Measurements from ENCODE around the gene ACAA1. TPM values are rescaled to one million over a fixed set of nuclear protein-coding genes. Genes with fewer than 3 reads are reported as not detected.

Gene ACAA1
- total and polyA plus RNA-seq, 2 of the 13 experiments (the other 11 are each of a cell fraction or from before 2014, with no cell fraction given) = 60.8 to 188 TPM

- no peak for TF ChIP-seq HINFP (CRISPR knock-in tag; IDR thresholded peaks at IDR 0.05; ENCODE audit: low read depth)
- TF ChIP-seq ZNF17 (CRISPR knock-in tag; IDR thresholded peaks at IDR 0.05) = no peak
- TF ChIP-seq ZNF781 (CRISPR knock-in tag; IDR thresholded peaks at IDR 0.05; ENCODE audit: borderline replicate concordance, not compliant biosample characterization) = no peak
- no peak for TF ChIP-seq CEBPB (IDR thresholded peaks at IDR 0.05; ENCODE audit: borderline replicate concordance, low read depth, low read length)
- TF ChIP-seq RELA (CRISPR knock-in tag; IDR thresholded peaks at IDR 0.05) = no peak
- TF ChIP-seq ZNF414 (CRISPR knock-in tag; IDR thresholded peaks at IDR 0.05) = peak; percentile 80; the same call in 1 of the 2 replicates
- TF ChIP-seq ZBTB44 (CRISPR knock-in tag; IDR thresholded peaks at IDR 0.05) = no peak
- TF ChIP-seq SIX1 (CRISPR knock-in tag; IDR thresholded peaks at IDR 0.05; ENCODE audit: borderline replicate concordance) = no peak
- TF ChIP-seq CBX1 (IDR thresholded peaks at IDR 0.05; ENCODE audit: low read depth) = no peak
- no peak for TF ChIP-seq ZNF772 (CRISPR knock-in tag; IDR thresholded peaks at IDR 0.05)
- no peak for TF ChIP-seq DRAP1 (CRISPR knock-in tag; IDR thresholded peaks at IDR 0.05)
- TF ChIP-seq ZNF280B (CRISPR knock-in tag; IDR thresholded peaks at IDR 0.05; ENCODE audit: borderline replicate concordance) = no peak
- no peak for TF ChIP-seq ZMYM2 (CRISPR knock-in tag; IDR thresholded peaks at IDR 0.05)
- TF ChIP-seq ZNF446 (CRISPR knock-in tag; IDR thresholded peaks at IDR 0.05) = no peak
- TF ChIP-seq ZNF350 (CRISPR knock-in tag; IDR thresholded peaks at IDR 0.05; ENCODE audit: borderline replicate concordance, low read depth) = peak; percentile 23; the same call in 1 of the 2 replicates
- TF ChIP-seq PHF8 (CRISPR knock-in tag; IDR thresholded peaks at IDR 0.05) = 0 out of 2 replicates have a peak, but pooled peaks have one; percentile 12
- TF ChIP-seq KLF13 (CRISPR knock-in tag; IDR thresholded peaks at IDR 0.05) = no peak
- no peak for TF ChIP-seq ZFP91 (CRISPR knock-in tag; IDR thresholded peaks at IDR 0.05; ENCODE audit: borderline replicate concordance)
- TF ChIP-seq ZNF275 (CRISPR knock-in tag; IDR thresholded peaks at IDR 0.05; ENCODE audit: borderline replicate concordance) = no peak
- TF ChIP-seq SKI (IDR thresholded peaks at IDR 0.05; ENCODE audit: partially characterized antibody) = peak; percentile 39
Measured at GRCh38 chr3:38130631-38131065, 6.3 kb downstream of the ACAA1 start (continued).
